Natural killer cell (primary cell): Measurements from ENCODE around the gene UBE2R2. TPM values are rescaled to one million over a fixed set of nuclear protein-coding genes. Genes with fewer than 3 reads are reported as not detected.

ENCODE experiments used
- ATAC-seq, 3 donors: fragments of 150-1000 bp in 2 of 3; fragments of 200-7000 bp in 1 of 3; cut with Tn5 transposase; 1 replicate in 1 of 3; 2 replicates in 2 of 3; pipeline ENCODE4 v1.10.0; 2021; ENCODE audit warnings: mild to moderate bottlenecking in 2 of 3, moderate library complexity in 2 of 3
- DNase-seq, 2 donors: peaks; one replicate each; pipeline versions ENCODE4 v3.0.0 to v3.0.0-alpha.2; 2013 to 2021; ENCODE audit warnings: mixed read lengths in 1 of 2
- H3K27ac ChIP-seq: one replicate; pipeline ENCODE4 v1.5.1; 2013; ENCODE audit warnings: mild to moderate bottlenecking, low read length
- H3K27me3 ChIP-seq: one replicate; pipeline ENCODE4 v1.6.1; 2013; ENCODE audit warnings: low read length; ENCODE audit not compliant: control insufficient read depth, insufficient read depth
- H3K36me3 ChIP-seq: one replicate; pipeline ENCODE4 v1.6.1; 2013; ENCODE audit warnings: low read length; ENCODE audit not compliant: control insufficient read depth, insufficient read depth
- H3K4me1 ChIP-seq: one replicate; pipeline ENCODE4 v1.6.1; 2013; ENCODE audit warnings: low read length; ENCODE audit not compliant: control insufficient read depth, insufficient read depth
- H3K4me3 ChIP-seq: one replicate; pipeline ENCODE4 v1.5.1; 2013; ENCODE audit warnings: low read length
- H3K9me3 ChIP-seq: one replicate; pipeline ENCODE4 v1.6.1; 2013; ENCODE audit warnings: low read length; ENCODE audit not compliant: control insufficient read depth, insufficient read depth
- H3K27ac Mint-ChIP-seq, 2 donors: one replicate each; pipeline ENCODE4 v1.8.0; 2022; ENCODE audit warnings: mild to moderate bottlenecking in 2 of 2, mixed read lengths in 2 of 2, moderate library complexity in 1 of 2
- H3K27me3 Mint-ChIP-seq, 2 donors: one replicate each; pipeline ENCODE4 v1.8.0; 2022; ENCODE audit warnings: low read depth in 2 of 2, mixed read lengths in 2 of 2
- H3K36me3 Mint-ChIP-seq: one replicate; pipeline ENCODE4 v1.8.0; 2022; ENCODE audit warnings: mixed read lengths
- H3K4me1 Mint-ChIP-seq, 2 donors: one replicate each; pipeline ENCODE4 v1.8.0; 2022; ENCODE audit warnings: mixed read lengths in 2 of 2
- H3K4me3 Mint-ChIP-seq: one replicate; pipeline ENCODE4 v1.8.0; 2022; ENCODE audit warnings: mild to moderate bottlenecking, moderate library complexity, mixed read lengths
- H3K9me3 Mint-ChIP-seq, 2 donors: one replicate each; pipeline ENCODE4 v1.8.0; 2022; ENCODE audit warnings: mixed read lengths in 2 of 2
- CTCF ChIP-seq: fragments of 200-600 bp; IDR thresholded peaks from one replicate; pipeline ENCODE4 v1.8.0; 2022; ENCODE audit warnings: antibody characterized with exemption
- WGBS: methylation state at CpG from one replicate; pipeline ENCODE4 v1.1.7; 2013; ENCODE audit warnings: missing lambda C conversion rate; ENCODE audit not compliant: insufficient coverage; 5-methylcytosine and 5-hydroxymethylcytosine counted together
- intact Hi-C: fragments of 100-400 bp; cut with micrococcal nuclease; formaldehyde crosslinking; loops from one replicate; pipeline ENCODE4 v1.14.2; 2022
- total RNA-seq, 4 donors: library from RNA; stranded (reverse); fragments of 120-200 nt in 1 of 4; gene quantifications; one replicate each; pipeline versions ENCODE4 v1.2.3 to v1.2.4, GENCODE V29; 2013 to 2022

UBE2R2 gene
- total RNA-seq, 3 donors from 2014 or later (not counting 1 experiment from before 2014, with no cell fraction given), result 31.2 to 36.0 (median 31.9) TPM

GRCh38 chr9:33932078-33932807 lies 115.3 kb downstream of the UBE2R2 start:
- H3K4me3 Mint-ChIP-seq, result no peak overlapping the region
- H3K27ac Mint-ChIP-seq, result no peak overlapping the region
- no peaks in the 10 kb centered on the region for H3K9me3 ChIP-seq
- no peaks in the 10 kb centered on the region for H3K4me1 ChIP-seq
- DNase-seq (no peak), ATAC-seq (no peak)
- H3K27ac ChIP-seq, result no peak overlapping the region
- intact Hi-C loops, result no loop called here
- TF ChIP-seq CTCF, result no peak
- H3K9me3 Mint-ChIP-seq, result no peaks in the 10 kb centered on the region
- H3K27me3 Mint-ChIP-seq, result no peaks in the 10 kb centered on the region
- H3K27me3 ChIP-seq, result no peaks in the 10 kb centered on the region
- peaks cover 0 to 8% of the 10 kb centered on the region in 2 donors for H3K4me1 Mint-ChIP-seq
- H3K36me3 Mint-ChIP-seq, result peaks cover 5% of the 10 kb centered on the region
- 97% methylated on average over 20 of the region's 20 CpGs for WGBS
- H3K36me3 ChIP-seq, result peaks cover 61% of the 10 kb centered on the region
- no peak overlapping the region for H3K4me3 ChIP-seq

GRCh38 chr9:33934188-33934878 lies 117.4 kb downstream of the UBE2R2 start:
- H3K9me3 ChIP-seq, result no peaks in the 10 kb centered on the region

GRCh38 chr9:33939924-33940874 lies 123.2 kb downstream of the UBE2R2 start:
- Histone ChIP-seq H3K27ac (no peak overlapping the region), H3K36me3 (peaks cover 36% of the 10 kb centered on the region), H3K27me3 (no peaks in the 10 kb centered on the region), H3K9me3 (no peaks in the 10 kb centered on the region), H3K4me1 (no peaks in the 10 kb centered on the region), H3K4me3 (no peak overlapping the region)
- DNase-seq (no peak), ATAC-seq (no peak)
- TF ChIP-seq CTCF, result no peak
- H3K36me3 Mint-ChIP-seq, result peaks cover 27% of the 10 kb centered on the region
- H3K4me3 Mint-ChIP-seq, result no peak overlapping the region
- intact Hi-C loops, result no loop called here
- H3K27me3 Mint-ChIP-seq, result no peaks in the 10 kb centered on the region
- no peaks in the 10 kb centered on the region for H3K9me3 Mint-ChIP-seq
- WGBS, result 93% methylated on average over 9 of the region's 9 CpGs
- no peak overlapping the region for H3K27ac Mint-ChIP-seq
- H3K4me1 Mint-ChIP-seq, result no peaks in the 10 kb centered on the region

More at GRCh38 chr9:33934188-33934878, 117.4 kb downstream of the UBE2R2 start:
- ATAC-seq (no peak), DNase-seq (no peak)
- H3K27ac Mint-ChIP-seq, result no peak overlapping the region
- H3K9me3 Mint-ChIP-seq, result no peaks in the 10 kb centered on the region
- H3K27me3 Mint-ChIP-seq, result no peaks in the 10 kb centered on the region
- Histone ChIP-seq H3K27ac (no peak overlapping the region), H3K4me3 (no peak overlapping the region), H3K4me1 (no peaks in the 10 kb centered on the region), H3K36me3 (peaks cover 53% of the 10 kb centered on the region), H3K27me3 (no peaks in the 10 kb centered on the region)
- peaks cover 0 to 8% of the 10 kb centered on the region in 2 donors for H3K4me1 Mint-ChIP-seq
- WGBS, result 95% methylated on average over 4 of the region's 5 CpGs
- intact Hi-C loops, result no loop called here
- H3K36me3 Mint-ChIP-seq, result peaks cover 6% of the 10 kb centered on the region
- no peak overlapping the region for H3K4me3 Mint-ChIP-seq
- TF ChIP-seq CTCF, result no peak
